Inflammatory macrophage treated with lipopolysaccharide for 4 hours (primary cell): Measurements from ENCODE around the gene IKZF1.

Experiments
- DNase-seq: peaks from one replicate; pipeline ENCODE4 v3.0.0-alpha.2; 2020

IKZF1 gene

DNA sequence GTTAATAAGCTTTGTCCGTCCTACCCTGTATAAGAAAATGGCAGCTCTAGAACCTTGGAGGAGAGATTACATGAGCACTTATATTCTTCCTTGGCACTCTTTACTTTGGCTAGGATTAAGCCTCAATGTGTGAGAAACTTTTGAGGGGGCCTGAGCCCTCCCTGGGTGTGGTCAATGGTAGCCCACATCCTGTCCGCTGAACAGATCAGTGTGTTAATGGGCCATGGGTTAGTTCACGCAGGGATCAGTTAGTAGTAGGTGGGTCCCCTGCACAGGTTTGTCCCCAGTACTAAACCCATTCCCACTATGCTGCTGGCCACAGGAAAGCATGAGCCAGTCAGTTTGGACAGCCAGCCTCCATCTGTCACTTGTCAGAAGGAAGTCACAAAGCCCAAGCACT, 20.2 kb upstream of the IKZF1 start:
- DNase-seq, result no peak

DNA sequence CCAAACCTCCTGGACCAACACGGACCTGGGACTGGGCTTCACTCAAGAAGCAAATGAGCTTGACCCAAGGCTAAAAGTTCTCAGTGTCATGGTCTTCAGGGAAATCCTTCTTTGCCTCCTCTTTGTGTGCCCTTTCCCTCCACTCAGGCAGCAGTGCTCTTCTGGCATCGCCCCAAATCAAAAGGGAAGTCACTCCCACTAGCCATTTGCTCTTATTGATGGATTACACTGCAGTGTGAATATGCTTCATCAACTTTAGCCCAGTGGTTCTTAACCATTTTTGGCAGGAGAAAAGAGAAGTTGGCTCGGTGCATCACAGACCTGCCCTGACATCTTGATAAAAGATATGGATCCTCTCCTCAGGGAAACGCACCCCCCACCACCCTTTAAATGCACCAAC, 19.2 kb upstream of the IKZF1 start:
- DNase-seq, result peak; percentile 60

DNA sequence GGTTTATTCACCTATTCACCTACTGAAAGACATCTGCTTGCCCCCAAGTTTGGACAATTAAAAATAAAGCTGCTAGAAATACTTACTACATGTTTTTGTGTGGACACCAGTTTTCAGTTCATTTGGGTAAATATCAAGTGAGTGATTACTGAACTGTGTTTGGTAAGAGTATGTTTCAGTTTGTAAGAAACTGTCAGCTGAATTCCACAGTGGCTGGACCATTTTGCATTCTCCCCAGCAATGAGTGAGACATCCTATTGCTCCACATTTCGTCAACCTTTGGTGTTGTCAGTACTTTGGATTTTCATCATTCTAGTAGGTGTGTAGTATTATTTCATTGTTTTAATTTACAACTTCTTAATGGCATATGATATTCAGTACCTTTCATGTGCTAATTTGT, 17.4 kb upstream of the IKZF1 start:
- DNase-seq, result peak; percentile 57

DNA sequence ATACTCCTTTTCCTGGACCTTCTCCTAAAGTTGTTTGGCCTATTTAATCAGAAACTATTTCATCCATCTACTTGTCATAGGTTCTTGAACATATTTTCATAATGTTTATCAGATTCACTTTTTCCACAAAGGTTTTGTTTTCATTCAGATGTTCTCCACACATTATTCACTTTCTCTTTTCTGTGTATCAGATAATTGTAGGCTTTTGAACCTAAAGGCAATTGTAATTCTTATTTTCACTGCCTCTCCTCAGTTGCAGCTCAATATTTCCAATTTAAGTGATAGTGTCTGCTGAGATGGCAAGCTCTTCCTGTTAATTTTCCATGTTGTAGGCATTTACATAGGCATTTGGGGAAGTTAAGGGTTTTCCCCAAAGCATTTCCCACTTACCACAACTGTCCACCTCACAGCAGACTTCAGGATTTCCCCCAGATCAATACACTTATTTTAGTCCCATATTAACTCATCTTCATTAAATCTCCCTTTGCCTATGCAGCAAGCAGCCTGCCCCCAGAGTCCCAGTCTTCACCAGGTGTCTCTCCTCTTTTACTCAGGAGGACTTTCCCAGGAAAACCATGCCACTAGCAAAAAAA, 12.3 kb upstream of the IKZF1 start:
- peak; percentile 85 for DNase-seq

DNA sequence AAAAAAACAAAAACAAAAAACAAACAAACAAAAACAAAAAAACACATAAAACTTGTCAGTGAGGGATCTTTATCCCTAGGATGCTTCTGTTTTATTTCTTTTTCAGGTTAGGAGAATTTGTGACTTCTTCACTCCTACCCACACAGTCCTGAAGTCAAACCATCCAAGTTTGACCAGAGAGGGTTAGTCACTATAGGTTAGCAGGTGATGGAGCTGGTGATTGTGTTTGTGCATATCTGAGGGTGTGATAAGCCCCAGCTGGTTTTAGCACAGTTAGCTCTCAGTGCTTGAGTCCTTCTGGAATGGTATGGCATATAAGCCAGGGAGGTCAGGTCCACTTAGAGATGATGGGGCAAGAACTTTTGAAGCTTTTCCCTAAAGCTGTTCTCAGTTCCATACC, 11.8 kb upstream of the IKZF1 start:
- DNase-seq, result no peak

DNA sequence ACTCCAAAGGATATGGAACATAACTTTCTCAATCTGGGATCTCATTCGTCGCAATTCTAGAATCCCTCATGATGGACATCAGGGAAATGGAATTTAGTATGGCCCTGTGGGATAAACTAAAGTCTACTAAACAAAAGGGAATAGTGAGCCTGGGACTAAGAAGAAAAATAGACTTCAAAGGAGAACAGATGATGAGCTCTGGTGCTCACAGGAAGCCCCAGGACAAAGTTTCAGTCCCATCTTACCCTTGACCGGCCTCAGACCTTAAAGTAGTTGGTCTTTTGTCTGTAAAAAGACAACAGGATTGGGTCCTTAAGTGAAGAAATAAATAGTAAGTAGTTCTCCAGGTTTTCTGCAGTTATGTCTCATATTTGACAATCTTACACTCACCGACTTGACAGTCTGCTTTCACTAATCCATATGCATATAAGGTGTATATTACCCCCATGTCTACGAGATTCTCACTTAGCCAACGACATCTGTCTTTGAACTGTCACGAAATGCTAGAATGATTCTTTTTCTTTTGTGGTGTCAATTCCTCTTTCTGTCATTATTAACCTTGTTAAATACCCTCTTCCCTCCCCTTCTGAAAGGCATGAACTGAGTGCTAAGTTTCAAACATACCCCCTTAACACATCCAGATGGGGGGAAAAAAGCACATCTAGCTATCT, 10.9 kb upstream of the IKZF1 start:
- no peak for DNase-seq

DNA sequence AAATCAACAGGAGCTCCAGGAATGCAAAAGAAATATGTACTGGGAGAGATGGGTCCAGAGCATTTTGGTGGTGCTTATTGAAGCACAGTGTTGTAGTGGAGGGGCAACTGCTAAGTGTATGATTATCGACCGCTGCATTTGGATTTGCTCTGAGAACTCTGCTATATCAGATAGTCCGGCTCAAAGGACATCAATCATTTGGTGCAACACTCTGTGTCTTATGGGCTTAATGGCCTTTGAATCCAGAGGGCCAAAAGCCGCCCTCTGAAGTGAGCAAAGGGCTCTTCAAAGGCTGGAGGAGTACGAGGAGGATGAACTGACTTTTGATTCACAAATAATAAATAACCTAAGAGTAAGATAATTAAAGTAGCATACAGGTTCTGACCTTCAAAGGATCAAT, 9.4 kb upstream of the IKZF1 start:
- DNase-seq, result no peak

DNA sequence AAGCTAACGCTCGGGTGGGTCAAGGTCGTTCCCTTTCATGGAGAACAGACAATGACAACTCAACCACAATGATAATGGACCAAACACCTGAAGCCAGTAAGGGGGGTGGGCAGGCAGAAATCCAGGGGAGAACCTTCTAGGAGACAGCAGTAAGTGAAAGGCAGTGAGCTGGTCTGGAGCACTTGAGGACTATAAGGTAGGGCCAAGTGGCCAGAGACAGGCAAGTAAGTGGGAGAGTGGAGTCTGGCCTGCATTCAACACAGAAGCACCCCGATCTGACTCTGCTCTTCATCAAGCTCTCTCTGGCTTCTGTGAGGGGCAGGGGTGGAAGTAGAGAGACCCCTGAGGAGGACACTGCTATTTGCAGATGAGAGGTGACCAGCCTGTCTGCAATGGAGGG, 7.7 kb upstream of the IKZF1 start:
- no peak for DNase-seq

DNA sequence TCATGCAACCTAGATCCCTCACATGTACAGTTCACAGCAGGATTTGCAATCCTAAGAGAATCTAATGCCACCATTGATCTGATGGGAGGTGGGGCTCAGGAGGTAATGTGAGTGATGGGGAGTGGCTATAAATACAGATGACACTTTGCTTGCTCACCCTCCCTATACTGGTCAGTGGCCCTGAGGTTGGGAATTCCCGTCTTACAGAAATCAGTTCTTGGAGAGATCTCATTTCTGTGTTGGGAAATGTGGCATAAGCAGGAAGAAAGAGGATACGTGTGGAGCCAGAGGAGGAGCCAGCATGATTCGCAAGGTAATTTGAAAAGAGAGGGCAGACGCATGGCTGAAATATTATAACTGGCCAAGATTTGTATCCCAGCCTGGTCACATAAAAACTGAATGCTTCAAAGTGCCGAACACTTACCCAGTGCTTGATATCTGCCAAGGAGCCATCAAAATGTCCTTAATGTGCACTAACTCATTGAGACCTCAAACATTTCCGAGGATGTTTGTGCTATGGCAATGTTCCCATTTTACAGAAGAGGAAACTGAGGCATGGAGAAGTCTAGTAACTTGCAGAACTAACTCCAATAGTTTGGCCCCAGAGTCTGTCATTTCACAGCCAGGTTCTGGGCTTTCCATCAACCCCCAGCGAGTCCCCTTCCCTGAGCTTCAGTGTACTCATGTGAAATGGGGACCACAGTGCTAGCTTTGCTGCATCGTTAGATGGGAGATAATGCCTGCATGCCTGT, 5.5 kb upstream of the IKZF1 start:
- DNase-seq, result peak; percentile 92

DNA sequence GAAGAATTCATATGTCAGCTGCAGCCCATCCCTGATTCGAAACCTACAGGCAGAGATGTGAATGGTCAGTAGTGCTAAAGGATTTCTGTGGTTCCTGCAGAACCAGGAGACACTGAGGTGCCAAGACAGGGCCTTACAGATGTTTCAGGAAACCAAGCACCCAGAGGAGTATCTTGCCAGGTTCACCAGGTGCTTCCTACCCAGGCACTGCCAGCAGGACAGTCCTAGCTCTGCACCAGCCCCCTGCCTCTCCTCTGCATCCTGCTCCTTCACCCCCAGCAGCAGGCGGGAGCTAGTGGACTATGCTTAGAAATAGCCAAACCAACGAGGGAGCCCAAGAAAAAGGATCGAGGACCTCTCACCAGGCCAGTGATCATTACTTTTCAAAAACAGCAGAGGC, 4.2 kb upstream of the IKZF1 start:
- DNase-seq, result peak; percentile 47

DNA sequence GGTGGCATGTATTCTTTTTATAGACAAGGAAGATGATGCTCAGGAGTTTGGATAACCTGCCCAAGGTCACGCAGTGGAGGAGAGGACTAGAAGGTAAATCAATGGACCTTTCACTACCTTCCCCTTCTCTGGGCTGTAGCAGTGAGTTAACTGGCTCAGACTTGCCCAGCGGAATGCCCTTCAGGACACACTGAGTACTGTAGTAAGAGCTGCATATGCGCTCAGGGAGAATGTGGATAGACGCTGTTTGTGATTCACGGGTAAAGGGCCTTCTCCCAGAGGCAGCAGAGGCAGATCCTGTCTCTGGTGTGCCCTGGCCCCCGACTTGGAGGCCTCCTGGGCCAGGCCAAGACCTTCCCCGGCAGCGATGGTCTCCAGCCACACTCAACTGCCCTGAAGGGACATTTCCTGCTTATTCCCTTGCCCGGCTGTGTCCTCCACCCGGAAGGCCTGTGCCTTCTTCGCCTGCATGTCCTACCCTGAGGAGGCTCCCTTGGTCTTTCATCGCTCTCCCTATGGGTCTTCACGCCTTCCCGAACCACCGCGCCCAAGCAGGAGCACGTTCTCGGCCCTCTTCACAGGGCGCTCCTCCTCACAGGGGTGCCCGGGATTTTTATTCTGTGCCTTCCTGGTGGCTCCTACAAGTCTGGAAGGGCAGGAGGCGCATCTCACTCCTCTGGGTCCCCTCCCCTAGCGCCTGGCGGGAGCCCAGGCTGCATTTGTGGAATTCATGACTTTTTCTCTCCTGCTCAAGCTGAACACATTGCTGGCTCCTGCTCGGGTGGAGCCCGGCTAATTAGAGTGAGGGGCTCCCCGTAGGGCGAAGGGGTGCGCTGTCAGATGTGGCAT, 1.8 kb upstream of the IKZF1 start:
- DNase-seq, result no peak

DNA sequence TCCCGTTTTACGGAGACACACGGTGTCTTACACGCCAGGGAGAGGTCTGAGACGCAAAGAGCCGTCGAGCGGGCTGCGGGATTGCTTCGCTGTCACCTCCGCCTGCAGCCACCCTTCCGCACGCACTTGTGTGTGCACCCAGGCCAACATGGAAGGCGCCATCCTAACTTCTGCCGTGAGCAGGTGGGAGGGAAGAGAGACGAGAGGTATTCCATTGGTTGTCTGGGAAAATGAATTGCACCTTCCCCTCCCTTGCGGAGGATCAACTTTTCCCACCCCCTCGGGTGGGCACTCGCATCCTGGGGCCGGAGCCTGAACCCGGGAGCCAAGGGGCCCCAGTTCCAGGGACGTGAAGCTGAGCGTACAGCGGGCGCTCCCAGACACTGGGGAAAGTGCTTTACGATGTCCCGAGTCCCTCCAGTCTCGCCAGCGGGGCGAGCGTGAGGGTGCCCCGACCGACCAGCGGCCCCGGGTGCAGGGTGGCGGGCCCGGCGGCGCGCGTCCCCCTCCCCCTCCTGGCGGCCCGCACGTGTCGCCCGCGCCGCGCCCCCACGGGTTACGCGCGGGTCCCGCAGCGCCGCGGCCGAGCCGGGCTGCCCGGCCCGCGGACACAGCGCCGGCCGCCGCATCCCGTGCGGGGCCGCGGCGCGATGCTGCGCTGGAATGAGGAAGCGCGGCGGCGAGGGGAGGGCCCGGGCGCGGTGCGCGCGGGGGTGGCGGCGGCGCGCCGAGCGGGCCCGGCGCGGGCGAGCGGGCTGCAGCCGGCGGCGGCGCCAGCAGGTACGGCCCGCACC, 984 bp upstream of the IKZF1 start:
- peak; percentile 62 for DNase-seq

DNA sequence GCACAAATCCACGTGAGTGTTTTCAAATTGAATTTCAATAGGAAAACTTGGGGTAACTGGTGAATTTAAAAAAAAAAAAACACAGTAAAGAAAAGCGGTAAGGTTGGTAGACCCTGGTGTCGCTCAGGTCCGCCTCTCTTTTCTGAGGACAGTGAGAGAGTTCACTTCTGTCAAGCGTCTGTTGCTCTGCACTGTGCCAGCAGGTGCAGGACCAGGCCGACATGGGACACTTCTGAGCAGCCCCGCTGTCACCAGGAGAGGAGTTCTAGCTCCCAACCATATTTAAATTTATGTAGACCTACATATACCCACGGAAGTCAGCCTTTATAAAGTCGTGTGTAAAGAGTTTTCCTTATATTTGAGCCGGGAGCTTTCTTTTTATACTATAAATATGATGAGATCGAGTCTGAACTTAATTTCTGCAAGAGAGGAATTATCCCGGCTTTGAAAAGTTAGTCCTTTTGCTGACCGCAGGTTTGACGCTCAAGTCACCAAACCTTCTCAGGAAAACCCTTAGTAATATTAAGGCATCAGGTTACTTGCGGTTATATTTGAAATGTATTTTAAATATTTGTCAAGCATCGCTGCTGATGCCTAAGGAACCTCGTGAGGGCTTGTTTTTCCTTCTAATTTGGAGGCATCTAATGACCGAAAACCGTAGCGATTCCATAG, 531 bp downstream of the IKZF1 start:
- peak; percentile 52 for DNase-seq

DNA sequence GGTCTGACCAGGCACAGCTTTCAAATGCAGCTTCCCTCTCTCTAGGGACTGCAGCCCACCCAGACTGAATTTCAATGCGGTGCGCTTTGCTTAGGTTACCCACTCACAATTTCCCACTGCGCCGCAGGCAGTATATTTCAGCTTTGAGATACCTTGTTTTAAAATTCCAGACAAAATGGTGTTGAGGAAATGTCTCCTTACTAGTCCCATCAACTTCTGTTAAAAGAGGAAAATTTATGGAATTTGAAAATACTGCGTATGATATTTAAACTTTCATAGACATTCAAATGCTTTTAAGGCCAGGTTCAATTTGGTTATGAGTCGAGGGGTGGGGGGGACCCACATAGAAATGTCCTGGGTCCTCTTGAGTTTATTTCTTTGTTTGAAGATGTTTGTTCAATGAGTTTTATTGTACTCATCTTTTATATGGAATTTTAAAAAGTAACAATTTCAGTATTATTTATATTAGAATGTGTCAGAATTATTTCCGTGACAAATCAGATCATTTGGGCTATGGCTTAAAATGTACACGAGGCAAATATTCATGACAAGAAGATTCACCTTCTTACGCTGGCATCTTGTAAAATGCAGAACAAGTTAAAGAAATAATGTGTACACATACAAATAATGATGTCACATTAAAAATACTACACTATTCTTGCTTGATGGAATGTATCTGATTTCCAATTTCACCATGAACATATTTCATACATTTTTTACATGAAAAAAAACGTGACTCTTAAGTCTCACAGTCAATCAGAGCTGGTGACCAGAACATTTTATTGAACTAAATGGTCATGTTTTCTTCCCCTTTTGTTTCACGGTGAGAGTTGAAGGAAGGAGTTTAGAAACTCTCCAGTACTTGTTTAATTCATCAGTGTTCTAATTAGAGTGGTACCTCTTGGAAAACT, 1.3 kb downstream of the IKZF1 start:
- DNase-seq, result peak; percentile 40

DNA sequence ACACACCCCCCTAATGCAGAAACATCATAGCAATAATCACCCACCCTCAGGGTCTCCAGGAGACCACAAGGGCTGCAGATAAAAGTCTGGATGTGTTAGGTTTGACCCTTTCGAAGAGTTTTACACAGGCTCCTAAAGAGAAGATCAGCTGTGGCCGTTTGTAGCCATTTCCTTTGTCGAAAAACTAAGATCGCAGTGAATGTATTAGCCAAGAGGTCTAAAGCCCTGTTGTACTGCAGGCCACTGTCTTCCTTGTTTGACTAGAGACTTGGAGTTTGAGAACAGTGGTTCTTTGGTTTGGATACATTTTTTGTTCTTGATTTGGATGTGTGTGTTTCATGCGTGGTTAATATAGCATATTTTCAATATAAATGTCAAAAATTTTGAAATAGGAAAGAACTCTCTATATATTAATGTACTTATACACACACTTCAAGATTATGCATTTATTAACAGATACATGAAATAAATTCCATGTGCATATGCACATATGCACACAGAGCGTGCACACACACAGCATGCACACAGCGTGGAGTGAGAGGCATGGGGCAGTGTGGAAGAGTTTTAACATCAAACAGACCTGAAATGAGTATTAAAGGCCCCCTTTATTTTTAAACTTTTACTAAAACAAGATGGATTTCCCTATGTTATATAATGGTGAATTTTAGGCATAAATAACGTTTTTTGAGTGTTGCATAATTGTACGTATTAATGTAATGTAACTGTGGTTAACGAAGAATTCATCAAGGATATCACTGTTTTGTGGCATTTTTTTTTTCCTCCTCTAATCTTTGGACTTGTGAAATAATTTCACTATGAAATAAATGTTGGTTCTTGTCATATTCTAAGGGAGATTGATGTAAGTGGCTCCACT, 2.2 kb downstream of the IKZF1 start:
- peak; percentile 37 for DNase-seq

DNA sequence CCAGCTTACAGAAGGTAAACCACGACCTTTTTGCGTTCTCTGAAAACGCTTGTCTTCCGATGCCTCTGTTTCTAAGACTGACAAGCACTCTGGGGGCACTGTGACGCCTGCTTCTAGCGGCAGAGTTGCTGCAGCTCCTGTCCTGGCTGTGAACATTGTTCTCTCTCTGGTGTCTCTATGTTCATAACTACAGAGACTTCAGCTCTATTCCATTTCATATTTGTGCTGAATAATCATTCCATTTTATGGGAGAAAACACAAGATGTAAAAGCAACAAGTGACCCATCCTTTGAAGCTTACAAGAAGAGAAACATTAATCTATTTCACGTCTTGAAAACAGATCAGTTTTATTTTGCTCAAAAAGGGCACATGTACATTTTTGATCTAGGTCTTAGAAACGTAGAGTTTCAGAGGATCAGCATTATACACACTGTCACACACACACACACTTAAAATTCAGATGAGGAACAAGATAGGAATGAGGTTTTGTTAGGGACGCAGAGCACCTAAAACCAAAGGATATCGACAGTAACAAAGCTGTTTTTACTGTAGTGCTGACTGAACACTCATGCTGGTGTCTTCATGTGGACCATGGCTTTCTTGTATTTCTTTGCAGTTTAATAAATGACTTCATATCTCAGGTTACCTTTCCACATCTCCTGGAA, 3.0 kb downstream of the IKZF1 start:
- peak; percentile 48 for DNase-seq

DNA sequence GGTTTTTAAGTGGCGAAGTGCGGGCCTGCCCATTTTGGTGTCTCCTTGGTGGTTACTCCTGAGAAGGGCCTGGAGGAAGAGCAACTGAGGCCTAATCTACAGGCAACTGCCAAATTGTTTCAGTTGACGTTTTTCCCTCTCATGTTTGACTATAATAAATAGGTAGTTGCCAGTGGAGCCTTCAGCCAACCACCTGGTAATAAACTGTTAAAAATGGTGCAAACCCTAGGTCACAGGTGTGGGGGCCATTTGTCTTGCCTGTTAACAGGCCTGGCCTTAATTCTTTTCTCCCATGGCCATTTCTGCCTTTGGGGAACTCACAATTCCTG, 3.7 kb downstream of the IKZF1 start:
- no peak for DNase-seq

DNA sequence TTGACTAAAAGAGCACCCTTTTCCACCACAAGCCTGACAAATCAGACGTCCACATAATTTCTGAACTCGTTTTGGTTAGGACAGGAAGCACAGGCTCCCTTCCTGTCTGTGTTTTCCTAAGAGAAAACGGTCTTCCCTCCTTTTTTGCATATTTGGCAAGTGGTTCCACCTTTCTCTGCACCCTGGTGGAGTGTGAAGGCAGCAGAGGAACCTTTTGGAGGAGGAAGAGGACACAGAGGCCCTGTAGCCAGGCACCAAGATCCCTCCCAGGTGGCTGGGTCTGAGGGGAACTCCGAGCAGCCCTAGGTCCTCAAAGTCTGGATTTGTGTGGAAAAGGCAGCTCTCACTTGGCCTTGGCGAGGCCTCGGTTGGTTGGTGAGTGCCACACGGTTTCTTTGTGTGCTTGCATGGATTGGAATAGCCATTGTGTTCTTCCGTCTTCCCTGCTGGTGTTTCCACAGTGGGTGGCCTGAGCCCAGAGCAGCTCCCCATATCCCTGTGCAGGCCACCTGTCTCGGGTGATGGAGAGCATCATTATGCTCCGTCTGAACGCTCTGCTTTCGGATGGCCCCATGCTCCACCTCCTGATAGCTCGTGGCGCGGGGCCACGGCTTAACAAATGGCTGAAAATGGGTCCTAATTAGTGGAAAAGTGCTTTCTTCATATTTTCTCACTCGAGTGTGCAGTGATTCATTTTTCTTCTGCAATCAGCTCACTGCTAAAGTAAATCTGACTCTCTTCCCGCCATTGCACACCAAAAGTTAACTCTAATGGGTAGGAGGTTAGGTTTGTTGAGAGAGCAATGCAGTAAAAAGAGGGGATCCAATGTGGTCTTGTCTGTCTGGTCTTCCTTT, 4.2 kb downstream of the IKZF1 start:
- DNase-seq, result no peak
